DMS 273 treated with DMSO at 0.1 percent for 48 hours (cell line): ENCODE measurements around the gene STC2.

ENCODE experiments used
- DNase-seq: peaks from one replicate; lab custom pipeline; 2025; lab: John Stamatoyannopoulos, UW

The STC2 gene

GRCh38 chr5:173314166-173314952, 13.9 kb downstream of the STC2 start:
- DNase-seq, result no peak

- DNase-seq, result no peak
These were observed 14.8 kb downstream of the STC2 start for GRCh38 chr5:173313351-173313801.

GRCh38 chr5:173312821-173313220, 15.4 kb downstream of the STC2 start:
- DNase-seq, result no peak

- DNase-seq, result no peak
These were observed 16.2 kb downstream of the STC2 start for GRCh38 chr5:173311818-173312585.

GRCh38 chr5:173310861-173311785, 17.1 kb downstream of the STC2 start:
- no peak for DNase-seq

- no peak for DNase-seq
These were observed 17.9 kb downstream of the STC2 start for GRCh38 chr5:173310218-173310769.

- no peak for DNase-seq
These were observed 18.5 kb downstream of the STC2 start for GRCh38 chr5:173309731-173310130.

- DNase-seq, result no peak
These were observed 20.0 kb downstream of the STC2 start for GRCh38 chr5:173308226-173308625.

GRCh38 chr5:173307695-173308094, 20.5 kb downstream of the STC2 start:
- DNase-seq, result no peak

GRCh38 chr5:173306695-173307094, 21.5 kb downstream of the STC2 start:
- DNase-seq, result no peak

- DNase-seq, result no peak
These were observed 23.6 kb downstream of the STC2 start for GRCh38 chr5:173304591-173304988.

GRCh38 chr5:173303878-173304590, 24.2 kb downstream of the STC2 start:
- DNase-seq, result no peak

GRCh38 chr5:173302546-173303155, 25.6 kb downstream of the STC2 start:
- no peak for DNase-seq

- no peak for DNase-seq
These were observed 26.3 kb downstream of the STC2 start for GRCh38 chr5:173301695-173302545.

GRCh38 chr5:173300389-173301047, 27.7 kb downstream of the STC2 start:
- no peak for DNase-seq

- DNase-seq, result no peak
These were observed 28.4 kb downstream of the STC2 start for GRCh38 chr5:173299820-173300219.

- no peak for DNase-seq
These were observed 29.8 kb downstream of the STC2 start for GRCh38 chr5:173298213-173298926.

GRCh38 chr5:173297813-173298212, 30.4 kb downstream of the STC2 start:
- no peak for DNase-seq
